Midbrain (tissue), 1 donor: Measurements from ENCODE around the gene PI3.

Experiments used
- DNase-seq: peaks from one replicate; lab custom pipeline; 2025; lab: John Stamatoyannopoulos, UW

Gene PI3

DNA sequence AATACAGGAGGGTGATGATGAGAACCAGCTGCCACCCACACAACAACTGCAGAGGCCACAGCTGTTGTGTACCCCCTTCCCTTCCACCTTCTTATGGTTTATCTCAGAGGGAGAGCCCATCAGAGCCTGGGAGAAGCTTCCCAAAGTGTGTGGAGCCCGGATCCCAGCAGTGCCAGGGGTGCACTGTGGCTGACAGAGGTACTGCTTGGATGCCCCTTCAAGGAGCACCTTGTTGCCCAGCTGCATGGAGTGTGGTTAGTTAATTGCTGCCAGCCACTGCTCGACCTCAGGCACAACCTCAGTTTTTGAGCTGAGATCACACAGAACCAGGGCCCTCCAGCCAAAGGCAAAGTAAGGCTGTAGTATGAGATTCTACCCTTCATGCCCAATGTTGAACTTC is 13.0 kb downstream of the PI3 start:
- no peak for DNase-seq

DNA sequence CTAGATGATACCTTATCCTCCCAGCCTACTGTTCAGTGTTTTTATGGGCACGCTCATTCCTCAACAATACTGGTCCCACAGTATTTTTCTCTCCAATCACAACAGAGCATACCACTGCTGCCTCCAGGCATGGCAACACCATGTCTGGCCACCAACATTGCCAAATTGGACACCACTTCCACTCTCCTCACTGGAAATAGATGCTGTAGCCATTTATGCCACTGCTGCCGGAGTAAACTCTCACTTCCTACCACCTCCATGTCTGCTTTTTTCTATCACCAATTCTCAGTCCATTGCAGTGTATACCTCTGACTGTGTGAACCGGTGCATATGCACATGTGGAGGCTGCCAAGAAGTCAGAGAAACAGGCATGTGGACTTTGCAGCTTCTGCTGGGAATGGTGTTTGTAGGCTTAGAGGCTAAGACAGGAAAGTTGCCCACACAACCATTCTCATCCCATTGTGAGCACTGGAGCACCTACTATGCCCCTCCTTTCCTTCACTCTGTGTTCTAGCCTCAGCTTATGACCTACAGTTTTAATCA is 14.4 kb downstream of the PI3 start:
- no peak for DNase-seq

DNA sequence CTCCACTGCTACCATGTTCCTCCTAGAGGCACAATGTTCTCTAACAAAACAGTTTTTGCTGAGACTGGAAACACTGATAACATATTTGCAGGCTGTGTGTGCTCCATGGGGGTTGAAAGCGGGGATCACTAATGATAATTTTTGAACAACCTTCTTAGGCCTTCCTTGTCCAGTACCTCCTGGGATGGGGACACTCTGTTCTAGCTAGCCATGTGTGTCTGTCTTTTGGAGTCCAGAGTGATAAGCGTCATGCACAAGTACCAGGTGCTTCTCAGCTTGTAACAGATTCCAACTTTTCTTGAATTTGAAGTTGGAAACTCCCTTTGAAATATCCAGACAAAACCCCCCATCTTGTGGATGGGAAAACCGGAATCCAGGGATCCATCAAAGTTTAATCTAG is 15.2 kb downstream of the PI3 start:
- DNase-seq: no peak

DNA sequence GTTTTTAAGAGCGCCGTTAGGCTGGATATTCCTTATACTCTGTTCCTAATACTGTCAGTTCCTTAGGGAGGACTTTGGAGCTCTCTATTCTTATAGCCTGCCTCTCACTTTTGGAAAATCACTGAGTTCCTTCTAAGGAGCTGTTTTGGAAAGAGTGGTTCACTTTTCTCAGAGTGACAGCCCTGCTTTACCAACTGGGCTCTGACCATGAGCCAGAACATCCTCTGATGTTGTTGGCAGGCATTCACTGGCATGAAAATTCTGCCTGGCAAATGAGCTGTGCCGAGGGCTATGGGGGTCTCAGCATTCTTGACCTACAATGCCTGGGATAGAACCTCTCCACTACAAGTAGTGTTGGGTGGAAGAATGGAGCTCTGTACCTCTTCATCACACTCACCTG is 17.2 kb downstream of the PI3 start:
- no peak for DNase-seq

DNA sequence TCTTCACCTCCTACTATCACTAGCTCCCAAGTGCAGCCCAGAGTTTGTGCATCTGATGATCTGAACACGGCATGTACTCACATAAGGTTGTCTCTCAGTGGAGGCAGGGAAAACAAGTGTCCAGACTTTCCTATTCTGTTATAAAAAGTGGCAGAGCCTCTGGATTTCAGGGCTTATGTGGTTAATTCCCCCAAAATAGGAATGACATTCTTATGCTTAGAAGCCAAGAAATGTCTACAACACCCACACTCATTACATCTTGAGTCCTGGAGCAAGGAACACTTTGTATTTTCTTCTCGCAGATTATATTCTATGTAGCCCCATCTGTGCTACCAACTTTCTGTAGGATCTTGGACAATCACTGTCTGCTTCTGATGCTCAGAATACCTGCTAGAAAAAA is 18.6 kb downstream of the PI3 start:
- DNase-seq: no peak

DNA sequence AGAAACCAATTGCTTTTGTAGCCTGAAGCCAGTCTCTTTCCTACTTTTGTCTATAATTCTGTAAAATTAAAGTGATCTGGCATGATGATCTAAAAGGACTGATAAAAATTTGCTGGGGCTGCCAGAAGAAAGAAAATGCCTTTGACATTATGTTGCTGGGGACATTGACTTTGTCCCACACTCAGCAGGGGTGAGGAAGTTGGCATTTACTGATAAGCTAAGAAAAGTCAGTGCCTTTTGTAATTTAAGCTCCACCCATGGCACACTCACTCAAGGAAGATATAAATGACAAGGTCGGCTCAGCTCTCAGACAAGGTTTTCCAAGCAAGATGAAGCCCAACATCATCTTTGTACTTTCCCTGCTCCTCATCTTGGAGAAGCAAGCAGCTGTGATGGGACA is 32.0 kb downstream of the PI3 start, which contains the start of gene SEMG1:
SEMG1 (plus strand) TSS at position 309 of the 400 bp plus-strand sequence; CDS start at position 330, 21 bp downstream.
- no peak for DNase-seq

- no peak for DNase-seq
Measured at GRCh38 chr20:45209924-45210323, 35.2 kb downstream of the PI3 start.

- no peak for DNase-seq
Measured at GRCh38 chr20:45211569-45212474, 37.1 kb downstream of the PI3 start.

DNA sequence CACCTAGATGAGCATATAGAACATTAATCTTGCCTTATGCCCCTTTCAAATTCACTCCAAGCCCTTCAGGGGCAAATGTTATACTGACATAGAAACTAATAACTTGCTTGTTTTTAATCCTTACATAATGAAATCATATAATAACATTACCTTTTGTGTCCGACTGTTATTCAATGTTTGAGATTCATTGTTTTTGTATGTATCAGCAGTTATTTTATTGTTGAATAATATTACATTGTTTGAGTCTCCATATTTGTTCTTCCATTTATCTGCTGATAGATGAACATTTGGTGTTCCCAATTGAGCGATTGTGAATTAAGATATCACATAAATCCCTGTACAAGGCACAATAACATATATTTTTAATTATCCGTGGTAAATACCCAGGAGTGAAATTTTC is 38.1 kb downstream of the PI3 start:
- DNase-seq: no peak

GRCh38 chr20:45218124-45218523 is 43.4 kb downstream of the PI3 start:
- no peak for DNase-seq

- no peak for DNase-seq
Measured at GRCh38 chr20:45218636-45219035, 43.9 kb downstream of the PI3 start.

DNA sequence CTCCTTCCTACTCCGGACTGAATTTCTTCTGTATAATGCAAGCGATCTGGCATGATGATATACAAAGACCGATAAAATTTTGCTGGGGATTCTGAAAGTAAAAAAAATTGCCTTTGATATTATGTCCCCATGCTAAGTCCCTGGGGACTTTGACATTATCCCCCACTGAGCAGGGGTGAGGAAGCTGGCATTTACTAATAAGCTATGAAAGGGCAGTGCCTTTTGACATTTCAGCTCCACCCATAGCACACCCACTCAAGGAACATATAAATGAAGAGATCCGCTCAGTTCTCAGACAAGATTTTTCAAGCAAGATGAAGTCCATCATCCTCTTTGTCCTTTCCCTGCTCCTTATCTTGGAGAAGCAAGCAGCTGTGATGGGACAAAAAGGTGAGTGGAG is 46.4 kb downstream of the PI3 start, which contains the start of gene SEMG2:
SEMG2 (plus strand) TSS at position 298 of the 400 bp plus-strand sequence; CDS start at position 315, 17 bp downstream.
- no peak for DNase-seq

DNA sequence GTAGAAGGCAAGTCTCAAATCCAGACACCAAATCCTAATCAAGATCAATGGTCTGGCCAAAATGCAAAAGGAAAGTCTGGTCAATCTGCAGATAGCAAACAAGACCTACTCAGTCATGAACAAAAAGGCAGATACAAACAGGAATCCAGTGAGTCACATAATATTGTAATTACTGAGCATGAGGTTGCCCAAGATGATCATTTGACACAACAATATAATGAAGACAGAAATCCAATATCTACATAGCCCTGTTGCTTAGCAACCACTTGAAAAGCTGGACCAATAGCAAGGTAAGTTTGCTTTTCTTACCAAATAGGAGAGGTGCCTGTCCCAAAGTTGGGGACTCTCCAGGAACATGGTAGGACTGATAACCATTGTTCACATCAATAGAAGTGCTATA is 48.4 kb downstream of the PI3 start:
- DNase-seq: no peak
